ENCODE results near the gene NUDT4. TPM values are rescaled to one million over a fixed set of nuclear protein-coding genes. Genes with fewer than 3 reads are reported as not detected.

The NUDT4 gene
- total and polyA plus RNA-seq, 9 of the 15 experiments (the other 6 are each of a cell fraction or from before 2014, with no cell fraction given) = 38.1 to 164 (median 99.2) TPM

DNA sequence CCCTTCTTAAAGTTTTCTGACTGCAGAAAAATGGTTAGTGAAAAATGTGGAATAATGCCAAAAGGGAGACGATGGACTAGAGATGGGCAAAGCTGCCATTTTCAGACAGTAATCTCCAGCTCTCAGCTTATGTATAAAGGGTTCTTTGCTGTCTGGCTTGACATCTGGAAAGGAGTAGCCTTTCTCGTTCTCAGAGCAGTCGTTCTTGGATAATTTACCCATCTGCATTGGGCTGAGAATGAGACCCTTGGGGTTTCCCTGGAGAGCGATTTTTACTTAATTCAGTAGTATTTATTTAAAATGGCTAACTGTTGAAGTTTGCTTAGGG, 1.2 kb downstream of the NUDT4 start (continued):
- TF ChIP-seq, protein P1, sequence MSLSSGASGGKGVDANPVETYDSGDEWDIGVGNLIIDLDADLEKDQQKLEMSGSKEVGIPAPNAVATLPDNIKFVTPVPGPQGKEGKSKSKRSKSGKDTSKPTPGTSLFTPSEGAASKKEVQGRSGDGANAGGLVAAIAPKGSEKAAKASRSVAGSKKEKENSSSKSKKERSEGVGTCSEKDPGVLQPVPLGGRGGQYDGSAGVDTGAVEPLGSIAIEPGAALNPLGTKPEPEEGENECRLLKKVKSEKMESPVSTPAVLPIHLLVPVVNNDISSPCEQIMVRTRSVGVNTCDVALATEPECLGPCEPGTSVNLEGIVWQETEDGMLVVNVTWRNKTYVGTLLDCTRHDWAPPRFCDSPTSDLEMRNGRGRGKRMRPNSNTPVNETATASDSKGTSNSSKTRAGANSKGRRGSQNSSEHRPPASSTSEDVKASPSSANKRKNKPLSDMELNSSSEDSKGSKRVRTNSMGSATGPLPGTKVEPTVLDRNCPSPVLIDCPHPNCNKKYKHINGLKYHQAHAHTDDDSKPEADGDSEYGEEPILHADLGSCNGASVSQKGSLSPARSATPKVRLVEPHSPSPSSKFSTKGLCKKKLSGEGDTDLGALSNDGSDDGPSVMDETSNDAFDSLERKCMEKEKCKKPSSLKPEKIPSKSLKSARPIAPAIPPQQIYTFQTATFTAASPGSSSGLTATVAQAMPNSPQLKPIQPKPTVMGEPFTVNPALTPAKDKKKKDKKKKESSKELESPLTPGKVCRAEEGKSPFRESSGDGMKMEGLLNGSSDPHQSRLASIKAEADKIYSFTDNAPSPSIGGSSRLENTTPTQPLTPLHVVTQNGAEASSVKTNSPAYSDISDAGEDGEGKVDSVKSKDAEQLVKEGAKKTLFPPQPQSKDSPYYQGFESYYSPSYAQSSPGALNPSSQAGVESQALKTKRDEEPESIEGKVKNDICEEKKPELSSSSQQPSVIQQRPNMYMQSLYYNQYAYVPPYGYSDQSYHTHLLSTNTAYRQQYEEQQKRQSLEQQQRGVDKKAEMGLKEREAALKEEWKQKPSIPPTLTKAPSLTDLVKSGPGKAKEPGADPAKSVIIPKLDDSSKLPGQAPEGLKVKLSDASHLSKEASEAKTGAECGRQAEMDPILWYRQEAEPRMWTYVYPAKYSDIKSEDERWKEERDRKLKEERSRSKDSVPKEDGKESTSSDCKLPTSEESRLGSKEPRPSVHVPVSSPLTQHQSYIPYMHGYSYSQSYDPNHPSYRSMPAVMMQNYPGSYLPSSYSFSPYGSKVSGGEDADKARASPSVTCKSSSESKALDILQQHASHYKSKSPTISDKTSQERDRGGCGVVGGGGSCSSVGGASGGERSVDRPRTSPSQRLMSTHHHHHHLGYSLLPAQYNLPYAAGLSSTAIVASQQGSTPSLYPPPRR (CRISPR knock-in tag; IDR thresholded peaks at IDR 0.05; ENCODE audit: borderline replicate concordance) = no peak
- TF ChIP-seq TARDBP (IDR thresholded peaks at IDR 0.05) (no peak), SMARCB1 (IDR thresholded peaks at IDR 0.05; ENCODE audit: insufficient read length, low read depth) (no peak), HDAC3 (IDR thresholded peaks at IDR 0.05; ENCODE audit: borderline replicate concordance, partially characterized antibody) (peak; percentile 31), MECOM (CRISPR knock-in tag; IDR thresholded peaks at IDR 0.05) (0 out of 2 replicates have a peak, but pooled peaks have one; percentile 19)
